ENCODE results near the gene SNX13.
A peak's percentile ranks its signal among the peaks of the same experiment; 100 is the strongest.

Gene SNX13, protein sequence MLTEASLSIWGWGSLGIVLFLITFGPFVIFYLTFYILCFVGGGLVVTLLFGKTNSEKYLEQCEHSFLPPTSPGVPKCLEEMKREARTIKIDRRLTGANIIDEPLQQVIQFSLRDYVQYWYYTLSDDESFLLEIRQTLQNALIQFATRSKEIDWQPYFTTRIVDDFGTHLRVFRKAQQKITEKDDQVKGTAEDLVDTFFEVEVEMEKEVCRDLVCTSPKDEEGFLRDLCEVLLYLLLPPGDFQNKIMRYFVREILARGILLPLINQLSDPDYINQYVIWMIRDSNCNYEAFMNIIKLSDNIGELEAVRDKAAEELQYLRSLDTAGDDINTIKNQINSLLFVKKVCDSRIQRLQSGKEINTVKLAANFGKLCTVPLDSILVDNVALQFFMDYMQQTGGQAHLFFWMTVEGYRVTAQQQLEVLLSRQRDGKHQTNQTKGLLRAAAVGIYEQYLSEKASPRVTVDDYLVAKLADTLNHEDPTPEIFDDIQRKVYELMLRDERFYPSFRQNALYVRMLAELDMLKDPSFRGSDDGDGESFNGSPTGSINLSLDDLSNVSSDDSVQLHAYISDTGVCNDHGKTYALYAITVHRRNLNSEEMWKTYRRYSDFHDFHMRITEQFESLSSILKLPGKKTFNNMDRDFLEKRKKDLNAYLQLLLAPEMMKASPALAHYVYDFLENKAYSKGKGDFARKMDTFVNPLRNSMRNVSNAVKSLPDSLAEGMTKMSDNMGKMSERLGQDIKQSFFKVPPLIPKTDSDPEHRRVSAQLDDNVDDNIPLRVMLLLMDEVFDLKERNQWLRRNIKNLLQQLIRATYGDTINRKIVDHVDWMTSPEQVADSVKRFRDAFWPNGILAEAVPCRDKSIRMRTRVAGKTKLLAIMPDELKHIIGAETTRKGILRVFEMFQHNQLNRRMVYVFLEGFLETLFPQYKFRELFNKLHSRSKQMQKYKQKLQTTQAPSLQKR

GRCh38 chr7:17940302-17940883 is at the start of gene SNX13:
TSS of gene SNX13 (minus strand) at chr7:17940494. CDS start at chr7:17940295, 199 bp downstream.
- DNase-seq (ENCODE audit: low spot score), result peak; percentile 93

DNA sequence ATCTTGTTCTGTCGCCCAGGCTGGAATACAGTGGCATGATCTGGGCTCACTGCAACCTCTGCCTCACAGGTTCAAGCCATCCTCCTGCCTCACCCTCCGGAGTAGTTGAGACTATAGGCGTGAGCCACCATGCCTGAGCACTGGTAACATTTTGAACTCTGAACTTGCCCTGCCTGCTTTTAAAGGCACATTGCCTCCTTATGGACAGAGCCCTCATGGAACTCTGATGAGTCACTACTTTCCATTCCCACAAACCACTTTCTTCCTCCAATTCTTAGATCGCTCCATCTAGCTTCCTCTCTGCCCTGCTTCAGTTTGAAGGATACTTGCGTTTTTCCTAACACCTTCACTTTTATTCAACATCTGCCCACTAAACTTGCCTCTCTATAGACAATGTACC is 49.3 kb upstream of the SNX13 start:
- no peak for DNase-seq (ENCODE audit: low spot score)

DNA sequence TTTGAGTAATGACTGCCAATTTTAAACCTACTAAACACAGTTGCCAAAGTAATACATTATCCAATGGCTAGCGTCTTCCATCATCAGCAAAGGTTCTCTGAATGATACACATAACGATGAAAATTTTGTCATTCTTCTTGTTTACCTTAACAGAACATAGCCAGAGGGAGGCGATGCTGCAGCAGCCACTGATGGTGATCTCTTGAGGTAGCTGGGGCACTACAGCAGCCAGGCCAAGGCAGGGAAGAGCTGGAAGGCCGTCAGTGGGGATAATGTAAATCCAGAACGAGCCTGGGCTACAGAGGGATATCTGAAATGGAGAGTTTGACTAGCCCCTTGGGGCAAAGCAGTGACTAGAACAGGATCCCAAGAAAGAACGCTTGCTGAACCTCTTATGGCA is 48.6 kb upstream of the SNX13 start:
- DNase-seq (ENCODE audit: low spot score), result no peak

- no peak for DNase-seq (ENCODE audit: low spot score)
These were observed 47.8 kb upstream of the SNX13 start for GRCh38 chr7:17988141-17988540.

GRCh38 chr7:17986851-17987250 is 46.6 kb upstream of the SNX13 start:
- DNase-seq (ENCODE audit: low spot score), result no peak

DNA sequence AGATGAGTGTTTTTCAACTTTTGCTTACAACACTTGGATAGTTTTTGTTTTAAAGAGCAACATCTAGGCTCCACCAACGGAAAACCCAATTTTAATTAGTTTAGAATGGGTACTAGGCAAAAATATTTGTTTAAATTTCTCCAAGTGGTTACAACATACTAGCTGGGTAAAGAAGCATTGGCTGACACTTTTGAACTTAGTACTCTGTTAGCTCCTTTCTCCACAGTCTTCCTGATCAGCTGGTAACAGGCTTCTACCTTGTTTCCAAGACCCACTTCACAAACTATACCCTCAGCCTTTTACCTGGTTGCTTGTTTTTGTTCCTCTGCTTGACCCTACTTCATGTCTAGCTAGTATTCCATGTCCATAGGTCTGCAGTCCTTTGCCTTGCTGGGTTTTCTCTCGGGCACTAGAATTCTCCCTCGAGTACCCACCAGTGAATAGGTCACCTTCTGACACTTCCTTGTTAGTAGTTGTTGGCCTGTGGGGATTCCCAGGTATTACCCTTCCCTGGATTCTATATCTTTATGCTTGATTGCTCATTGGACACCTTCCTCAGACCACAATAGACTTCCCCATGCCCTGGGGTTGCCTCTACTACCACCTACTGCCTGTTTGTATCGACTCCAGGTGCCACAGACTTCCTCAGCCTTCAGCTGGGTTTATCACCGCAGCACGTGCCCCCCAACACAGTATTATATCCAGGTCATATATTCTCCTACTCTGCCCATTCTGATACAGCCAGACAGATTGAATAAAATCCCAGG is 45.4 kb upstream of the SNX13 start:
- DNase-seq (ENCODE audit: low spot score), result no peak

DNA sequence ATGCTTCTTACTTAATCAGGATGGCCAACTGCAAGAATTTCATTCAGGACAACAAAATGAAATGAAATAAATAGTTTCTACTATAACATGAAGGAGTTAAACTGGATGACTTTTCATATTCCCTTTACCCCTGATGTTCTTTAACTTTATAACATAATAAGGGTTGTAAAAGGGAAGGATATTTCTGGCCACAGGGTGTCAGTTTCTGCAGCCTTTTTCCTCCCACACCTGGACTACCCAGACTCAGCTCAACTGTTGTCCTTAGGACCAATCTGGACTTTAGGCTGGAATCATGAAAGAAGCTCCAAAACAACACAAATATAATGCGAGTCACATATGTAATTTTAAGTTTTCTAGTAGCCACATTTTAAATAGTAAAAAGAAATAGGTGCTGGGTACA is 44.0 kb upstream of the SNX13 start:
- DNase-seq (ENCODE audit: low spot score), result no peak

DNA sequence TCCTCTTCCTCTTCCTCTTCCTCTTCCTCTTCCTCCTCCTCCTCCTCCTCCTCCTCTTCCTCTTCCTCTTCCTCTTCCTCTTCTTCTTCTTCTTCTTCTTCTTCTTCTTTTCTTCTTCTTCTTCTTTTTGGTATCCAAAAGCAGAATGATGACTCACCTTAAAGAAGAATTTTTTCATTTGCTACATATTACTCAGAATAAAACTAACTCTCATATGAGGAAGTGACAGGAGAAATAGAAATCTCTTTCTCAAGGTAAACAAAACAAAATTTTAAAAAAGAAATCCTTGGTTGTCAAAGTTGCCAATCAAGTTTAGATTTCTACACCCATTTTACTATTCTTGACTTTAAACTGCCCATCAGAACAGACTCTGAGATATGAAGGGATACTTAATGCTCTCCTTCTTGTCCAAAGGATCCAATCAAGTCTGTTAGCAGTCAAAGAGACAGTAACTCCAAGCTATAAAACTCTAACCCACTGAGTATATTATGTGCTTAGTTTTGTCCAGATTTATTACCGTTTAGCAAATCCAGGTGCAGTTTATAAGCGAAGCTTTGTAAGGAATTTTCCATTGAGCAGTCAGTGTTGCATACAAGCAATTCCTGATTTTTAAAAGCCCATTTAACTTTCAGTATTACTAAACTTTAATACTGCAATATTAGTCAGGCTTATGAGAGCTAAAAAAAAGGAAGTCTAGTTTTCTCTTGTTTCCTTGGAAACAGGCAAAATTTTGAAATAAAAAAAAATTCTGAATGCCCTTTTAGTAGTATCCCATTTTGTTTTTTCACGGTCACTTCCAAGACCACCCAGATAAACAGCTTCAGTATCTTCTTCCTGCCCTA is 43.1 kb upstream of the SNX13 start:
- no peak for DNase-seq (ENCODE audit: low spot score)

DNA sequence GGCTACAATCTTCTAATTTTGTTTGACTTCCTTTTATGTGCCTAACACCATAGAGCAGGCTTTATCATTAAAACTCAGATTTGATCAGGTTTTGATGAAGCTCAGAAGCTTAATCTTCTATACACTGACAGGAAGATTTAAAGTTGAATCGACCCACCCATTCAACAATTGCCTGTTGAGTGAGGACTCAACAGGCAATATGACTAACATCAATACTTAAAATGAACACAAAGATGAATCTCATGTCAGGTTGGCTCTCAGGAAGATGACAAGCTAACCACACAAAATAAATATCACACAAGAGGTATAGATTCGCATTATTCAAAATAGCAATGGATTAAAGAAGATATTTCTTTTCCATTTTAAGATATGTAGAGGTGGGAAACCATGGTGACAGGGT is 36.7 kb upstream of the SNX13 start:
- DNase-seq (ENCODE audit: low spot score), result no peak

- no peak for DNase-seq (ENCODE audit: low spot score)
These were observed 31.1 kb upstream of the SNX13 start for GRCh38 chr7:17971411-17971810.

DNA sequence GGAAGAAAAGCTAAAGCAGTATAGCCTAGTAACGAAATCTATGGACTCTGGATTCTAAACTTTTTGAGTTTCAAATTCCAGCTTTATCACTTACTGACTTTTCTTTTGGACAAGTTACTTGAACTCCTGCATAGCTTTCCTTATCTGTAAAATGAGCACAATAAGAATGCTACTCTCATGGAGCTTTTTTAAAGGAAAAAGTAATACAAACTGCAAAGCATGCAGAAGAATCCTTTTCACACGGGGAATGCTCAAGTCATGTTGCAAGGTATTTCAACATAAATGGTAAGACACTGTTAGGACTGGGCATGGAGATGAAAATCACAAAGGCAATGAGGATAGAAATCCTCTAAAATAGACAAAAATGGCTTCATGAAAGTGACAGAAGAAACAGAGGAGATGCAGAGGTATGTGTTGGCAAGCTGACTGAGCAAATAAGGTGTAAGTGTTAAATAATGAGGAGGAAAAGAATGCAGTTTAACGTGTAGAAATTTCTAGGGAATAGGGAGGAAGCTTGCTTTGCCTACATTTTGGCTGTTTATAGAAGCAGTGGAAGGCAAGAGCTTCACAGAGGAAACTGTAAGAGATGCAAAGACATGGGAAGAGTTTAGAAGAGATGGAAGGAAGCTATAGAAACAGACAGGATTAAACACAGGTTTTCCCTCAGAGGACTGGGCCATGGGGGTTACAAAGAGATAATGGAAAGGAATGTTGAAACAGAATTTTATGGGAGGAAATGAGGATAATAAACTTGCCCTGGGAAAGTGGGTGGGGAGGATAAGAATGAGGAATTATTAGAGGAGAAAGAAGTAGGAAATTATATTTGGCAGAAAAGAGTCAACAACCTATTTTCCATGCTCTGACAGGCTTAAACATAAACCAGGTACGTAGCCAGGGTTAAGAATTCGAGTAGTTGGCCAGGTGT is 28.8 kb upstream of the SNX13 start:
- no peak for DNase-seq (ENCODE audit: low spot score)

GRCh38 chr7:17966706-17967105 is 26.4 kb upstream of the SNX13 start:
- DNase-seq (ENCODE audit: low spot score), result no peak

GRCh38 chr7:17965603-17966002 is 25.3 kb upstream of the SNX13 start:
- DNase-seq (ENCODE audit: low spot score), result no peak

- DNase-seq (ENCODE audit: low spot score), result no peak
These were observed 23.0 kb upstream of the SNX13 start for GRCh38 chr7:17963281-17963680.

DNA sequence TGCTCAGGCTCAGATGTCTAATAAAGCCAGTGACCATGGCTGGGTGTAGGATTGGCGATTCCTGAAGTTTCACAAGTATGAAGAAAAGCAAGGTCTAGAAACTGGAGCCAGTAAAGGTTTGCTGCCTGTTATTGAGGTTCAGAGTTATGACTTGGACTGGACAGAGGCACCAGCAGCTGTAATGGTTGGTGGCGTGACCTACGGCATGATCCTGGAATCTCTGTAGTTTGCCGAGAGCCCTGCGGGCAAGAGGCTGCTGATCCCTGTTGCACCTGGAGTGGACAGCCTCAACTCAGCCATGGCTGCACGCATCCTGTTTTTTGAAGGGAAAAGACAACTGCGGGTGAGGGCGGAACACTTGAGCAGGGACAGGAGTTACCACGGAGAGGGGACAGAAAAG is 22.4 kb upstream of the SNX13 start:
- no peak for DNase-seq (ENCODE audit: low spot score)

DNA sequence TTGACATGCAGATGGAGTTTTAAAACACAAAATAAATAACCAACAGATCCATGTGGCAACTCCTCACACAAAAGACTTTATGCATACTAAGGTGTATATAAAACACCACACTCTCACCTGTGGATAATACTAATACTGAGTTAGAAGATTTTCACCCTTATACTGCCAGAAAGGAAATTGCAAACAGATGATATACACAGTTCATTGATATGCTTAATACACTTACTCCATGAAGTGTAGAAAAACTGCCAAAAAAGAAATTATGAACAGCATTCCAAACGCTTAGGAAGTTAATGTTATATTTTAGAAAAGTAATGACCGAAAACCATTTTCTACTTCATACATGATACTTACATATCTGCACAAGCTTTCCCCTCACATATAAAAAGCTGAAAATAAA is 17.6 kb upstream of the SNX13 start:
- no peak for DNase-seq (ENCODE audit: low spot score)

DNA sequence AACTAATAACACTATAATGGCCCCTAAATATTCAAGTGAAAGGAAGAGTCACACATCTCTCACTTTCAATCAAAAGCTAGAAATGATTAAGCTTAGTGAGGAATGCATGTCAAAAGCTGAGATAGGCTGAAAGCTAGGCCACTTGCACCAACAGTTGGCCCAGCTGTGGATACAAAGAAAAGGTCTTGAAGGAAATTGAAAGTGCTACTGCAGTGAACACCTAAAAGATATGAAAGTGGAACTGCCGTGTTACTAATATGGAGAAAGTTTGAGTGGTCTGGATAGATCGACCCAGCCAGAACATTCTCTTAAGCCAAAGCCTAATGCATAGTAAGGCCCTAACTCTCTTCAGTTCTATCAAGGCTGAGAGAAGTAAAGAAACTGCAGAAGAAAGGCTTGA is 12.1 kb upstream of the SNX13 start:
- DNase-seq (ENCODE audit: low spot score), result no peak

DNA sequence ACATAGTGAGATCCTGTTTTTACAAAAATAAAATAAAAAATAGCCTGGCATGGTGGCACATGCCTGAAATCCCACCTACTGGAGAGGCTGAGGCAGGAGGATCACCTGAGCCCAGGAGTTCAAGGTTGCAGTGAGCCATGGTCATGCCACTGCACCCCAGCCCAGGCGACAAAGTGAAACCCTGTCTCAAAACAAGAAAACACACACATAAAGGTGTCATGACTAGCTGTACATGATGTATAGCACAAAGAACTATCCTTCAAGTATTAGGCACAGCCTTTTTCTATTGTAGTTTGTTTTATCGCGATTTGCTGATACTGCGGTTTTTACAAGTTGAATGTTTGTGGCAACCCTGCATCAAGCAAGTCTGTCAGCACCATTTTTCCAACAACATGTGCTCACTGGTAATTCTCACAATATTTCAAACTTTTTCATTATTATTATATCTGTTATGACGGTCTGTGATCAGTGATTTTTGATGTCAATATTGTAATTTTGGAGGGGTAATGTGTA is 11.5 kb upstream of the SNX13 start:
- no peak for DNase-seq (ENCODE audit: low spot score)

DNA sequence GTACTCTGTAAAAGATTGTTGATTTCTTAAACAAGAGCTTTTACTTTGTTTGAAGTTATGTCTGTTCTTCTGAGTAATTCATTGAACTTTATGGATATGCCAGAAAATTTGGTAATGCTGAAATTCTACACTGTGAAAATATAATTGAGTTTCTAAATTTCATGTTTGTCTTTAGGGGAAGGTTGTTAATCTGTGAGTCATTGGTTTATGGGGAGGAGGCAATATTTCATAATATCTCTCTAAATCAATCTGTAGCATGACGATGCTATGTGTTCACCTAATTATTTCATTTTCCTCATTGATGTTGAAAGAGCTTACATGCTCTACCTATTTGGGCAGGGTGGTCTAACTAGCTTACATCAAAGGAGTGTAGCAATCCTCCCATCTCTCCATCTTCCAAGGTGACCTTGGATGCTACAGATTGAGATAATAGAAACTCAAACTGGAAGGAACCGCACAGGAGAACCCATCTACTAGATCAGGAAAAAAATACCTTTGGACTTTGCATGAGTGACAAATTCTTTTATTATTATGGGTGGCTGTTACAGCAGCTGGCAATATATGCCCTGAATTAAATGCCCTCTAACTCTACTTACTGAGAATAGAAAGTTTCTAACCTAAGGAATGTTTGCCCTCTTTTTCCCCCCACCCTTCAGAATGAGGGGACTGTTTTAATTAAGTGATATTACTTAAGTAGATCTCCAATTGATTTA is 8.4 kb upstream of the SNX13 start:
- DNase-seq (ENCODE audit: low spot score), result no peak

Measured in hematopoietic multipotent progenitor cell treated with erythropoietin and hydrocortisone succinate and interleukin-3 and kit ligand, for 17 days (in vitro differentiated cells).